ENCODE measurements around the gene SOHLH2. TPM values are rescaled to one million over a fixed set of nuclear protein-coding genes. Genes with fewer than 3 reads are reported as not detected.

The SOHLH2 gene
- polyA plus RNA-seq, 3 donors, result 2.6 to 3.0 (median 2.9) TPM

- no peak for DNase-seq (ENCODE audit: extremely low read depth in 1 of 11, low read depth in 9 of 11, low spot score in 4 of 11)
Observed at GRCh38 chr13:36193151-36193855, 21.1 kb downstream of the SOHLH2 start.

- no peak for DNase-seq (ENCODE audit: extremely low read depth in 1 of 11, low read depth in 9 of 11, low spot score in 4 of 11)
Observed at GRCh38 chr13:36192166-36192565, 22.2 kb downstream of the SOHLH2 start.

GRCh38 chr13:36190771-36191170 lies 23.6 kb downstream of the SOHLH2 start:
- DNase-seq (ENCODE audit: extremely low read depth in 1 of 11, low read depth in 9 of 11, low spot score in 4 of 11), result no peak

GRCh38 chr13:36188441-36188840 lies 25.9 kb downstream of the SOHLH2 start:
- DNase-seq (ENCODE audit: extremely low read depth in 1 of 11, low read depth in 9 of 11, low spot score in 4 of 11), result no peak

GRCh38 chr13:36183901-36184300 lies 30.5 kb downstream of the SOHLH2 start:
- DNase-seq (ENCODE audit: extremely low read depth in 1 of 11, low read depth in 9 of 11, low spot score in 4 of 11), result no peak

GRCh38 chr13:36175621-36176020 lies 38.7 kb downstream of the SOHLH2 start:
- DNase-seq (ENCODE audit: extremely low read depth in 1 of 11, low read depth in 9 of 11, low spot score in 4 of 11), result no peak

- DNase-seq (ENCODE audit: extremely low read depth in 1 of 11, low read depth in 9 of 11, low spot score in 4 of 11), result no peak
Observed at GRCh38 chr13:36174923-36175322, 39.4 kb downstream of the SOHLH2 start.

GRCh38 chr13:36173571-36174322 lies 40.6 kb downstream of the SOHLH2 start:
- DNase-seq (ENCODE audit: extremely low read depth in 1 of 11, low read depth in 9 of 11, low spot score in 4 of 11), result no peak

- no peak for DNase-seq (ENCODE audit: extremely low read depth in 1 of 11, low read depth in 9 of 11, low spot score in 4 of 11)
Observed at GRCh38 chr13:36166046-36166445, 48.3 kb downstream of the SOHLH2 start.

GRCh38 chr13:36163809-36164308 lies 50.5 kb downstream of the SOHLH2 start:
- DNase-seq (ENCODE audit: extremely low read depth in 1 of 11, low read depth in 9 of 11, low spot score in 4 of 11), result peak in 9 of 11 donors; percentile 25 to 70 (median 50)

GRCh38 chr13:36163286-36163685 lies 51.1 kb downstream of the SOHLH2 start:
- DNase-seq (ENCODE audit: extremely low read depth in 1 of 11, low read depth in 9 of 11, low spot score in 4 of 11), result no peak

GRCh38 chr13:36160297-36160696 lies 54.1 kb downstream of the SOHLH2 start:
- no peak for DNase-seq (ENCODE audit: extremely low read depth in 1 of 11, low read depth in 9 of 11, low spot score in 4 of 11)

- DNase-seq (ENCODE audit: extremely low read depth in 1 of 11, low read depth in 9 of 11, low spot score in 4 of 11), result no peak
Observed at GRCh38 chr13:36158611-36159010, 55.7 kb downstream of the SOHLH2 start.

- DNase-seq (ENCODE audit: extremely low read depth in 1 of 11, low read depth in 9 of 11, low spot score in 4 of 11), result no peak
Observed at GRCh38 chr13:36157480-36157879, 56.9 kb downstream of the SOHLH2 start.

- DNase-seq (ENCODE audit: extremely low read depth in 1 of 11, low read depth in 9 of 11, low spot score in 4 of 11), result no peak
Observed at GRCh38 chr13:36154567-36155291, 59.6 kb downstream of the SOHLH2 start.

- DNase-seq (ENCODE audit: extremely low read depth in 1 of 11, low read depth in 9 of 11, low spot score in 4 of 11), result no peak
Observed at GRCh38 chr13:36151591-36151990, 62.8 kb downstream of the SOHLH2 start.

GRCh38 chr13:36148446-36148845 lies 65.9 kb downstream of the SOHLH2 start:
- DNase-seq (ENCODE audit: extremely low read depth in 1 of 11, low read depth in 9 of 11, low spot score in 4 of 11), result no peak

- DNase-seq (ENCODE audit: extremely low read depth in 1 of 11, low read depth in 9 of 11, low spot score in 4 of 11), result no peak
Observed at GRCh38 chr13:36147330-36147729, 67.0 kb downstream of the SOHLH2 start.

- no peak for DNase-seq (ENCODE audit: extremely low read depth in 1 of 11, low read depth in 9 of 11, low spot score in 4 of 11)
Observed at GRCh38 chr13:36146511-36147269, 67.7 kb downstream of the SOHLH2 start.

Data from renal cortex interstitium (tissue), 11 donors.